H1 (cell line): Measurements from ENCODE around the gene TCF7L1. TPM values are rescaled to one million over a fixed set of nuclear protein-coding genes. Genes with fewer than 3 reads are reported as not detected.

ENCODE experiments used
- CTCF ChIA-PET: fragments of 300-600 bp; sonication (Branson Sonifier 250); formaldehyde crosslinking; loops from one replicate; lab custom pipeline; 2021; ENCODE audit not compliant: partially characterized antibody; lab: Charles Lee
- POLR2A ChIA-PET: fragments of 300-600 bp; sonication (Branson Sonifier 250); formaldehyde crosslinking; loops from one replicate; lab custom pipeline; 2021; ENCODE audit warnings: inconsistent platforms; ENCODE audit not compliant: partially characterized antibody; lab: Charles Lee
- DNase-seq, 2 experiments: peaks; one replicate each; pipeline versions ENCODE4 v3.0.0 to v3.0.0-alpha.2; 2010 to 2022; ENCODE audit warnings: low spot score in 2 of 2, low read depth in 1 of 2, mixed read lengths in 1 of 2
- FAIRE-seq: peaks from 2 replicates; lab custom pipeline; 2011; peaks lifted over from hg19 to GRCh38; lab: Jason Lieb, UNC
- H2AFZ ChIP-seq: 2 replicates; pipeline ENCODE4 v1.8.1; 2012; ENCODE audit warnings: low read length, inconsistent platforms
- H2AK5ac ChIP-seq: 2 replicates; pipeline ENCODE4 v1.6.1; 2013; ENCODE audit warnings: low read depth, low read length
- H2BK120ac ChIP-seq: replicated peaks from 2 replicates; pipeline ENCODE3; 2013; ENCODE audit warnings: low read depth, low read length, inconsistent platforms
- H2BK12ac ChIP-seq: 2 replicates; pipeline ENCODE4 v1.6.1; 2013; ENCODE audit warnings: low read depth, low read length
- H2BK15ac ChIP-seq: 2 replicates; pipeline ENCODE4 v1.6.1; 2013; ENCODE audit warnings: low read length
- H2BK20ac ChIP-seq: 2 replicates; pipeline ENCODE4 v1.6.1; 2013; ENCODE audit warnings: low read length
- H2BK5ac ChIP-seq: 2 replicates; pipeline ENCODE4 v1.6.1; 2013; ENCODE audit warnings: low read depth, low read length
- H3K14ac ChIP-seq: 2 replicates; pipeline ENCODE4 v1.6.1; 2013; ENCODE audit warnings: inconsistent platforms; ENCODE audit not compliant: insufficient read length
- H3K18ac ChIP-seq: 2 replicates; pipeline ENCODE4 v1.6.1; 2013; ENCODE audit warnings: low read length; ENCODE audit errors: extremely low read depth
- H3K23ac ChIP-seq: 2 replicates; pipeline ENCODE4 v1.6.1; 2013; ENCODE audit warnings: inconsistent platforms; ENCODE audit not compliant: insufficient read length
- H3K23me2 ChIP-seq: 2 replicates; pipeline ENCODE4 v1.6.1; 2013; ENCODE audit warnings: low read depth, low read length
- H3K27ac ChIP-seq: 2 replicates; pipeline ENCODE4 v1.6.1; 2011; ENCODE audit warnings: low read depth, low read length, inconsistent platforms
- H3K27me3 ChIP-seq, 4 experiments: replicated peaks in 1 of 4; 1 replicate in 1 of 4; 2 replicates in 3 of 4; pipeline versions ENCODE4 v1.6.1 to v1.8.1; 2011 to 2013; ENCODE audit warnings: low read length in 3 of 4, mild to moderate bottlenecking in 3 of 4, inconsistent platforms in 2 of 4, mixed read lengths in 2 of 4, moderate library complexity in 1 of 4; ENCODE audit not compliant: control insufficient read depth in 3 of 4, insufficient read depth in 3 of 4; ENCODE audit errors: extremely low read depth in 1 of 4
- H3K36me3 ChIP-seq, 4 experiments: 2 replicates each; pipeline versions ENCODE4 v1.6.1 to v1.8.1; 2011 to 2013; ENCODE audit warnings: mild to moderate bottlenecking in 4 of 4, low read length in 3 of 4, moderate library complexity in 2 of 4, control low read depth in 1 of 4, inconsistent platforms in 1 of 4; ENCODE audit not compliant: insufficient read depth in 4 of 4, control insufficient read depth in 2 of 4
- H3K4ac ChIP-seq: replicated peaks from 2 replicates; pipeline ENCODE3; 2013; ENCODE audit warnings: low read length, low read depth, mixed read lengths, inconsistent platforms; ENCODE audit not compliant: insufficient read length
- H3K4me1 ChIP-seq, 4 experiments: replicated peaks in 1 of 4; 1 replicate in 1 of 4; 2 replicates in 3 of 4; pipeline versions ENCODE4 v1.6.1 to v1.8.1; 2011 to 2013; ENCODE audit warnings: low read length in 3 of 4, inconsistent platforms in 2 of 4, mixed read lengths in 1 of 4; ENCODE audit not compliant: insufficient read depth in 4 of 4, control insufficient read depth in 3 of 4
- H3K4me2 ChIP-seq, 2 experiments: 2 replicates each; pipeline versions ENCODE4 v1.6.1 to v1.8.1; 2011 to 2013; ENCODE audit warnings: low read depth in 2 of 2, low read length in 2 of 2, control low read depth in 1 of 2, inconsistent platforms in 1 of 2, mild to moderate bottlenecking in 1 of 2; ENCODE audit not compliant: insufficient read depth in 1 of 2
- H3K4me3 ChIP-seq, 4 experiments: fragments of 200-600, 300-600 bp in 1 of 4; sonication (generic), shearing (Covaris generic), sonication (Bioruptor Twin) in 1 of 4; 2 replicates each; pipeline versions ENCODE4 v1.5.1 to v1.8.1; 2011 to 2016; ENCODE audit warnings: low read length in 4 of 4, low read depth in 3 of 4, control low read depth in 2 of 4, inconsistent platforms in 2 of 4, mild to moderate bottlenecking in 2 of 4, mixed read lengths in 1 of 4, moderate library complexity in 1 of 4; ENCODE audit not compliant: insufficient read depth in 2 of 4; ENCODE audit errors: extremely low read depth in 1 of 4
- H3K56ac ChIP-seq: replicated peaks from 2 replicates; pipeline ENCODE3; 2013; ENCODE audit warnings: low read depth, mild to moderate bottlenecking, mixed read lengths, low read length, inconsistent platforms; ENCODE audit not compliant: insufficient read length
- H3K79me1 ChIP-seq: 2 replicates; pipeline ENCODE4 v1.6.1; 2013; ENCODE audit warnings: low read depth, low read length, control low read depth
- H3K79me2 ChIP-seq, 2 experiments: 2 replicates each; pipeline versions ENCODE4 v1.6.1 to v1.8.1; 2012 to 2013; ENCODE audit warnings: low read length in 2 of 2, mild to moderate bottlenecking in 2 of 2, inconsistent platforms in 1 of 2; ENCODE audit not compliant: insufficient read depth in 2 of 2, control insufficient read depth in 1 of 2
- H3K9ac ChIP-seq, 4 experiments: replicated peaks in 1 of 4; 1 replicate in 1 of 4; 2 replicates in 3 of 4; pipeline versions ENCODE4 v1.6.1 to v1.8.1; 2011 to 2013; ENCODE audit warnings: low read depth in 3 of 4, low read length in 3 of 4, control low read depth in 2 of 4, mild to moderate bottlenecking in 2 of 4, moderate library complexity in 2 of 4, inconsistent platforms in 1 of 4; ENCODE audit errors: extremely low read depth in 1 of 4
- H3K9me3 ChIP-seq, 2 experiments: 2 replicates each; pipeline versions ENCODE4 v1.6.1 to v1.8.1; 2012 to 2013; ENCODE audit warnings: mild to moderate bottlenecking in 2 of 2, moderate library complexity in 2 of 2, control low read depth in 1 of 2, inconsistent platforms in 1 of 2, low read depth in 1 of 2, low read length in 1 of 2, mixed read lengths in 1 of 2; ENCODE audit not compliant: insufficient read depth in 2 of 2
- H4K20me1 ChIP-seq, 2 experiments: replicated peaks in 1 of 2; 2 replicates each; pipeline versions ENCODE3 to v1.8.1; 2011 to 2013; ENCODE audit warnings: inconsistent platforms in 2 of 2, low read length in 2 of 2, mild to moderate bottlenecking in 1 of 2; ENCODE audit not compliant: insufficient read depth in 2 of 2, control insufficient read depth in 1 of 2
- H4K5ac ChIP-seq: 2 replicates; pipeline ENCODE4 v1.6.1; 2013; ENCODE audit warnings: low read length, low read depth, mixed read lengths, inconsistent platforms; ENCODE audit not compliant: insufficient read length
- H4K8ac ChIP-seq: 2 replicates; pipeline ENCODE4 v1.8.0; 2013; ENCODE audit warnings: mild to moderate bottlenecking, moderate library complexity, low read length, inconsistent platforms; ENCODE audit not compliant: insufficient read depth; ENCODE audit errors: extremely low read depth
- H4K91ac ChIP-seq: replicated peaks from 2 replicates; pipeline ENCODE3; 2013; ENCODE audit warnings: low read length, mixed read lengths, inconsistent platforms; ENCODE audit not compliant: insufficient read length
- BACH1 ChIP-seq: IDR thresholded peaks from 2 replicates; pipeline ENCODE4 v1.6.1; 2012; ENCODE audit warnings: low read length, improper control_type of control experiment
- CBX8 ChIP-seq: fragments of 300-800, 300-1000 bp; sonication (generic); IDR thresholded peaks from 2 replicates; pipeline ENCODE4 v1.7.1; 2016; ENCODE audit warnings: low read depth, low read length, borderline replicate concordance
- CHD2 ChIP-seq: IDR thresholded peaks from 2 replicates; pipeline ENCODE4 v1.6.1; 2012; ENCODE audit warnings: low read length, improper control_type of control experiment
- GTF2F1 ChIP-seq: IDR thresholded peaks from 2 replicates; pipeline ENCODE4 v1.6.1; 2012; ENCODE audit warnings: low read depth, low read length, improper control_type of control experiment, borderline replicate concordance
- KDM5A ChIP-seq: fragments of 200-600 bp; IDR thresholded peaks from 2 replicates; pipeline ENCODE4 v1.7.1; 2012; ENCODE audit warnings: mild to moderate bottlenecking, low read length, inconsistent platforms, mixed read lengths
- MAFK ChIP-seq: IDR thresholded peaks from 2 replicates; pipeline ENCODE4 v1.6.1; 2012; ENCODE audit warnings: low read depth, mild to moderate bottlenecking, improper control_type of control experiment, low read length
- RXRA ChIP-seq: IDR thresholded peaks from 2 replicates; pipeline ENCODE4 v1.6.1; 2011; ENCODE audit warnings: low read depth, mild to moderate bottlenecking, low read length, moderate library complexity; ENCODE audit not compliant: insufficient read depth
- SAP30 ChIP-seq: fragments of 300-600 bp; sonication (generic); IDR thresholded peaks from 2 replicates; pipeline ENCODE4 v1.7.1; 2012; ENCODE audit warnings: low read length, moderate library complexity, mild to moderate bottlenecking, inconsistent platforms; ENCODE audit not compliant: insufficient read depth, insufficient replicate concordance
- SIN3A ChIP-seq, 2 experiments: IDR thresholded peaks in 1 of 2; conservative IDR thresholded peaks in 1 of 2; 2 replicates each; pipeline ENCODE4 v1.6.1; 2011 to 2012; ENCODE audit warnings: low read length in 2 of 2, improper control_type of control experiment in 1 of 2, low read depth in 1 of 2, mild to moderate bottlenecking in 1 of 2
- YY1 ChIP-seq: IDR thresholded peaks from 2 replicates; pipeline ENCODE4 v1.6.1; 2011; ENCODE audit warnings: low read depth, mild to moderate bottlenecking, low read length
- WGBS, 2 experiments: shearing (Covaris generic) in 1 of 2; methylation state at CpG; one replicate each; pipeline versions ENCODE4 v1.1.6 to v1.1.7; 2013 to 2015; ENCODE audit warnings: low lambda C conversion rate in 2 of 2, mixed read lengths in 2 of 2, inconsistent platforms in 1 of 2, low coverage in 1 of 2, missing lambda C conversion rate in 1 of 2; ENCODE audit not compliant: insufficient replicate concordance in 2 of 2, insufficient coverage in 1 of 2, insufficient read length in 1 of 2; ENCODE audit errors: extremely low coverage in 1 of 2, missing lambda C conversion rate in 1 of 2; 5-methylcytosine and 5-hydroxymethylcytosine counted together
- polyA plus RNA-seq, 7 experiments: library from polyadenylated mRNA; depleted of rRNA in 3 of 7; stranded (reverse) in 5 of 7; unstranded in 2 of 7; fragments of >200 nt in 5 of 7; fragments of 200-250 nt in 2 of 7; gene quantifications; 1 replicate in 5 of 7; 2 replicates in 1 of 7; 4 replicates in 1 of 7; pipeline versions ENCODE4 v1.2.1 to v1.2.3, GENCODE V29; 2011 to 2013; ENCODE audit warnings: missing spikeins in 2 of 7, mixed read lengths in 2 of 7
- total RNA-seq: library from RNA; stranded (reverse); fragmentation: NEBNext Ultra II Directional; extraction: Animal tissue kit (Norgen Biotek cat#: 25700); gene quantifications from 2 replicates; pipeline ENCODE4 v1.2.1, GENCODE V29; 2021

Gene TCF7L1
- total and polyA plus RNA-seq, 2 of the 8 experiments (the other 6 are each of a cell fraction or from before 2014, with no cell fraction given) = 27.5 to 108 TPM

GRCh38 chr2:85269959-85270358, 136.8 kb downstream of the TCF7L1 start:
- H2BK20ac ChIP-seq = no peak overlapping the region
- H3K4ac ChIP-seq = no peak overlapping the region
- H3K23ac ChIP-seq = no peak overlapping the region
- H3K4me1 ChIP-seq = peaks cover 3 to 19% (median 12%) of the 10 kb centered on the region in 4 experiments
- H3K79me2 ChIP-seq = peaks cover 0 to 78% of the 10 kb centered on the region in 2 experiments; a peak in 3 of 4 replicates
- no peak overlapping the region for H3K14ac ChIP-seq
- no peaks in the 10 kb centered on the region for H3K27me3 ChIP-seq
- H4K91ac ChIP-seq = no peak overlapping the region
- no peak overlapping the region for H2BK15ac ChIP-seq
- no peak overlapping the region for H2BK5ac ChIP-seq
- no peak overlapping the region for H3K4me2 ChIP-seq
- no peaks in the 10 kb centered on the region for H3K36me3 ChIP-seq
- H4K5ac ChIP-seq = no peak overlapping the region
- H3K4me3 ChIP-seq = no peak overlapping the region
- no peak overlapping the region for H2AK5ac ChIP-seq
- H3K27ac ChIP-seq = no peak overlapping the region
- H2BK12ac ChIP-seq = no peak overlapping the region
- ChIA-PET POLR2A (interaction anchor here (0.9 to 1.8 kb wide), 3 partner anchors 9 to 128 kb away, joined by 3 to 7 read pairs (median 4); no protein-coding TSS in a partner anchor), CTCF (interaction anchor here (2.7 to 15.9 kb wide), 5 partner anchors 16 to 138 kb away, joined by 9 to 283 read pairs (median 117); partner anchors contain the start of gene TCF7L1)
- no peak for FAIRE-seq
- WGBS, 2 experiments = 93% methylated on average over 5 of the region's 6 CpGs; no CpG with 5 or more reads in 1 of the 2 experiments
- no peak overlapping the region for H2AFZ ChIP-seq
- peaks cover 5% of the 10 kb centered on the region; the same call in 1 of the 2 replicates for H3K79me1 ChIP-seq
- H3K9ac ChIP-seq = no peak overlapping the region
- no peaks in the 10 kb centered on the region; the same call in 1 of the 2 replicates for H3K23me2 ChIP-seq
- no peaks in the 10 kb centered on the region for H3K9me3 ChIP-seq
- peaks cover 15 to 25% of the 10 kb centered on the region in 2 experiments for H4K20me1 ChIP-seq
- H2BK120ac ChIP-seq = no peak overlapping the region
- H3K56ac ChIP-seq = no peak overlapping the region
- H3K18ac ChIP-seq = no peak overlapping the region
- DNase-seq = no peak
- H4K8ac ChIP-seq = no peak overlapping the region
- TF ChIP-seq SAP30 = no peak
- TF ChIP-seq YY1 = no peak
- no peak for TF ChIP-seq GTF2F1
- TF ChIP-seq CBX8 = no peak
- no peak for TF ChIP-seq KDM5A
- no peak for TF ChIP-seq MAFK
- TF ChIP-seq RXRA = no peak
- TF ChIP-seq CHD2 = no peak
- no peak for TF ChIP-seq SIN3A (conservative IDR thresholded peaks at IDR 0.05 in 1 of 2, IDR thresholded peaks at IDR 0.05 in 1 of 2; ENCODE audit: low read depth in 1 of 2, low read length in 2 of 2)
- no peak for TF ChIP-seq BACH1
